Keratinocyte (primary cell): ENCODE data around the gene DAB1. TPM values are rescaled to one million over a fixed set of nuclear protein-coding genes. Genes with fewer than 3 reads are reported as not detected.

Source experiments
- DNase-seq: peaks from one replicate; pipeline ENCODE4 v3.0.0-alpha.2; 2011; ENCODE audit warnings: low read depth, missing footprints, low spot score
- FAIRE-seq: peaks from 2 replicates; lab custom pipeline; 2011; peaks lifted over from hg19 to GRCh38; lab: Jason Lieb, UNC
- H2AFZ ChIP-seq: 2 replicates; pipeline ENCODE4 v1.6.0; 2012; ENCODE audit warnings: low read length, control low read depth, inconsistent platforms; ENCODE audit not compliant: control insufficient read depth
- H3K27ac ChIP-seq: 2 replicates; pipeline ENCODE4 v1.5.1; 2011; ENCODE audit warnings: low read length; ENCODE audit not compliant: control insufficient read depth, insufficient read depth
- H3K27me3 ChIP-seq: 3 replicates; pipeline ENCODE4 v1.6.0; 2011; ENCODE audit warnings: low read length; ENCODE audit not compliant: control insufficient read depth, insufficient read depth; ENCODE audit errors: extremely low read depth
- H3K36me3 ChIP-seq, 2 experiments: 2 replicates in 1 of 2; 3 replicates in 1 of 2; pipeline ENCODE4 v1.5.1; 2011; ENCODE audit warnings: low read length in 2 of 2, mild to moderate bottlenecking in 1 of 2; ENCODE audit not compliant: control insufficient read depth in 2 of 2, insufficient read depth in 2 of 2; ENCODE audit errors: extremely low read depth in 1 of 2
- H3K4me1 ChIP-seq: 3 replicates; pipeline ENCODE4 v1.5.1; 2011; ENCODE audit warnings: low read length; ENCODE audit not compliant: control insufficient read depth, insufficient read depth; ENCODE audit errors: extremely low read depth
- H3K4me2 ChIP-seq: 3 replicates; pipeline ENCODE4 v1.6.0; 2011; ENCODE audit warnings: low read depth, low read length; ENCODE audit not compliant: control insufficient read depth, insufficient read depth; ENCODE audit errors: extremely low read depth
- H3K4me3 ChIP-seq, 3 experiments: fragments of 200-600 bp in 1 of 3; sonication (generic) in 1 of 3; 2 replicates in 2 of 3; 3 replicates in 1 of 3; pipeline ENCODE4 v1.5.1; 2011 to 2016; ENCODE audit warnings: low read length in 3 of 3, mild to moderate bottlenecking in 3 of 3, control low read depth in 2 of 3, inconsistent platforms in 1 of 3, low read depth in 1 of 3, mixed read lengths in 1 of 3, mixed run types in 1 of 3, moderate library complexity in 1 of 3; ENCODE audit not compliant: control insufficient read depth in 2 of 3, insufficient read depth in 2 of 3; ENCODE audit errors: extremely low read depth in 1 of 3
- H3K79me2 ChIP-seq: 2 replicates; pipeline ENCODE4 v1.6.0; 2012; ENCODE audit warnings: low read length; ENCODE audit not compliant: control insufficient read depth, insufficient read depth
- H3K9ac ChIP-seq: 3 replicates; pipeline ENCODE4 v1.6.0; 2011; ENCODE audit warnings: low read length; ENCODE audit not compliant: control insufficient read depth, insufficient read depth; ENCODE audit errors: extremely low read depth
- H3K9me1 ChIP-seq: 3 replicates; pipeline ENCODE4 v1.6.0; 2011; ENCODE audit warnings: low read length; ENCODE audit not compliant: control insufficient read depth, insufficient read depth; ENCODE audit errors: extremely low read depth
- H3K9me3 ChIP-seq: 2 replicates; pipeline ENCODE4 v1.5.1; 2012; ENCODE audit warnings: low read depth, low read length; ENCODE audit not compliant: control insufficient read depth
- H4K20me1 ChIP-seq: 3 replicates; pipeline ENCODE4 v1.6.0; 2011; ENCODE audit warnings: low read length; ENCODE audit not compliant: control insufficient read depth, insufficient read depth; ENCODE audit errors: extremely low read depth
- EZH2 ChIP-seq: IDR thresholded peaks from one replicate; pipeline ENCODE4 v1.6.1; 2012; ENCODE audit warnings: inconsistent platforms, mild to moderate bottlenecking, low read length, moderate library complexity
- dilution Hi-C: fragments of 300-500 bp; cut with MboI; formaldehyde crosslinking; loops from one replicate; pipeline ENCODE4 v1.7.0; 2020; ENCODE audit warnings: low sequenced_read_pairs; ENCODE audit not compliant: extremely low pct_ligation_motif_present
- polyA plus RNA-seq, 5 experiments: library from polyadenylated mRNA; depleted of rRNA in 3 of 5; stranded (reverse) in 3 of 5; stranded (forward) in 1 of 5; unstranded in 1 of 5; fragments of >200 nt; gene quantifications; 1 replicate in 1 of 5; 2 replicates in 3 of 5; 3 replicates in 1 of 5; pipeline versions ENCODE4 v1.2.1 to v1.2.3, GENCODE V29; 2011 to 2012; ENCODE audit warnings: missing spikeins in 2 of 5, low read depth in 1 of 5, low replicate concordance in 1 of 5
- TF ChIP-seq, protein P1 (sequence below), 3 experiments: IDR thresholded peaks in 1 of 3; conservative IDR thresholded peaks in 1 of 3; optimal IDR thresholded peaks in 1 of 3; 2 replicates in 2 of 3; 3 replicates in 1 of 3; pipeline versions ENCODE3 to v1.5.1; 2011; ENCODE audit warnings: low read length in 3 of 3, mild to moderate bottlenecking in 3 of 3, moderate library complexity in 2 of 3, control low read depth in 1 of 3, inconsistent platforms in 1 of 3; ENCODE audit not compliant: insufficient read depth in 2 of 3; ENCODE audit errors: extremely low read depth in 1 of 3

Gene DAB1
- polyA plus RNA-seq, 1 donor (not counting 4 experiments of a cell fraction or from before 2014, with no cell fraction given) = 0.01 TPM

DNA sequence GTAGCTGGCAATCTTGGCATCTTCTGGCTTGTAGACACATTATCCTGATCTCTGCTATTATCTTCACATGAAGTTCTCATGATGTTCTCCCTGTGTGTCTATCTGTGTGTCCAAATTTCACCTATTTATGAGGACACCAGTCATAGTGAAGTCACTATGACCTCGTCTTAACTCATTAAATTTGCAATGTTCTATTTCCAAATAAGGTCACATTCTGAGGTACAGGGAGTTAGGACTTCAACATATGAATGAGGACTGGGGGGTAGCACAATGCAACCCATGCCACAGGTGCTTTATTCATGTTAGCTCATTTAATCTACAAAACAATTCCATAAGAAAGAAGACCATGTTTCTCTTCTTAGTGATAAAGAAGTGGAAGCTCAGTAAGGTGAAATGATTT, 251.8 kb downstream of the DAB1 start:
- TF ChIP-seq EZH2 = no peak
- TF ChIP-seq, protein P1, sequence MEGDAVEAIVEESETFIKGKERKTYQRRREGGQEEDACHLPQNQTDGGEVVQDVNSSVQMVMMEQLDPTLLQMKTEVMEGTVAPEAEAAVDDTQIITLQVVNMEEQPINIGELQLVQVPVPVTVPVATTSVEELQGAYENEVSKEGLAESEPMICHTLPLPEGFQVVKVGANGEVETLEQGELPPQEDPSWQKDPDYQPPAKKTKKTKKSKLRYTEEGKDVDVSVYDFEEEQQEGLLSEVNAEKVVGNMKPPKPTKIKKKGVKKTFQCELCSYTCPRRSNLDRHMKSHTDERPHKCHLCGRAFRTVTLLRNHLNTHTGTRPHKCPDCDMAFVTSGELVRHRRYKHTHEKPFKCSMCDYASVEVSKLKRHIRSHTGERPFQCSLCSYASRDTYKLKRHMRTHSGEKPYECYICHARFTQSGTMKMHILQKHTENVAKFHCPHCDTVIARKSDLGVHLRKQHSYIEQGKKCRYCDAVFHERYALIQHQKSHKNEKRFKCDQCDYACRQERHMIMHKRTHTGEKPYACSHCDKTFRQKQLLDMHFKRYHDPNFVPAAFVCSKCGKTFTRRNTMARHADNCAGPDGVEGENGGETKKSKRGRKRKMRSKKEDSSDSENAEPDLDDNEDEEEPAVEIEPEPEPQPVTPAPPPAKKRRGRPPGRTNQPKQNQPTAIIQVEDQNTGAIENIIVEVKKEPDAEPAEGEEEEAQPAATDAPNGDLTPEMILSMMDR (optimal IDR thresholded peaks at IDR 0.05 in 1 of 3, IDR thresholded peaks at IDR 0.05 in 1 of 3, conservative IDR thresholded peaks at IDR 0.05 in 1 of 3; ENCODE audit: extremely low read depth in 1 of 3, insufficient read depth in 2 of 3, low read length in 3 of 3) = no peak
- Histone ChIP-seq H3K79me2 (no peaks in the 10 kb centered on the region), H3K27ac (no peak overlapping the region), H2AFZ (no peak overlapping the region), H3K4me2 (no peak overlapping the region), H3K4me3 (no peak overlapping the region), H3K9me3 (no peaks in the 10 kb centered on the region), H3K9me1 (no peaks in the 10 kb centered on the region), H3K36me3 (no peaks in the 10 kb centered on the region), H3K9ac (no peak overlapping the region), H3K4me1 (no peaks in the 10 kb centered on the region), H3K27me3 (no peaks in the 10 kb centered on the region), H4K20me1 (no peaks in the 10 kb centered on the region)
- dilution Hi-C loops = no loop called here
- DNase-seq (no peak), FAIRE-seq (no peak)

DNA sequence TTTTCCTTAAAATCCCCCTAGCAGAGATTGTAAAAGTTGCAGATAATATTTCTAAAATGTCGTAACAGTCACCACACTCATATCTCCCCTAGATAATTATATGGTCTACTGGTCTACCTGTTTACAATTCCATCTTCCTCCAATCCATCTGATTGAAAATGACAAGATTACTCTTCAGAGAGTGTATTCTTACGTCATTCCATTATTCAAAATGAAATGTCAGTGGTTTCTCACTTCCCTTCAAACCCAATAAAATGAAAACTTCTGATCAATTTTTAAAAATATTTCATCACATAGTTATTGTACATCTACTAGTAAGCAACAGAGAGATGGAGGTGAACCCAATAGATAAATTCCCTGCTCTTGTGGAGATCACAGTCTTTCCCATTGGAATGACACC, 255.9 kb downstream of the DAB1 start:
- H4K20me1 ChIP-seq = no peaks in the 10 kb centered on the region

More for the DNA sequence above, 255.9 kb downstream of the DAB1 start:
- no peak overlapping the region for H3K4me3 ChIP-seq
- no peaks in the 10 kb centered on the region for H3K9me3 ChIP-seq
- no peaks in the 10 kb centered on the region for H3K36me3 ChIP-seq
- H3K27ac ChIP-seq = no peak overlapping the region
- H3K9me1 ChIP-seq = no peaks in the 10 kb centered on the region
- no peak for FAIRE-seq
- H2AFZ ChIP-seq = no peak overlapping the region
- dilution Hi-C loops = no loop called here
- H3K9ac ChIP-seq = no peak overlapping the region
- H3K79me2 ChIP-seq = no peaks in the 10 kb centered on the region
- no peak for DNase-seq
- TF ChIP-seq, protein P1 (optimal IDR thresholded peaks at IDR 0.05 in 1 of 3, IDR thresholded peaks at IDR 0.05 in 1 of 3, conservative IDR thresholded peaks at IDR 0.05 in 1 of 3; ENCODE audit: extremely low read depth in 1 of 3, insufficient read depth in 2 of 3, low read length in 3 of 3) = no peak
- no peaks in the 10 kb centered on the region for H3K4me1 ChIP-seq
- no peaks in the 10 kb centered on the region for H3K27me3 ChIP-seq
- H3K4me2 ChIP-seq = no peak overlapping the region
